ENCODE measurements around the gene ZC3H4. TPM values are rescaled to one million over a fixed set of nuclear protein-coding genes. Genes with fewer than 3 reads are reported as not detected.

The ZC3H4 gene
- total and polyA plus RNA-seq, 2 of the 8 experiments (the other 6 are each of a cell fraction or from before 2014, with no cell fraction given) = 6.6 to 92.0 TPM

- Histone ChIP-seq H3K18ac (ENCODE audit: extremely low read depth, low read length) (no peak overlapping the region), H2BK120ac (replicated peaks; ENCODE audit: low read depth, low read length) (no peak overlapping the region), H4K8ac (ENCODE audit: extremely low read depth, insufficient read depth, low read length) (no peak overlapping the region), H3K56ac (replicated peaks; ENCODE audit: insufficient read length, low read depth, low read length) (no peak overlapping the region), H3K14ac (ENCODE audit: insufficient read length) (no peak overlapping the region), H3K79me2 (ENCODE audit: control insufficient read depth in 1 of 2, insufficient read depth in 2 of 2, low read length in 2 of 2) (no peaks in the 10 kb centered on the region), H4K91ac (replicated peaks; ENCODE audit: insufficient read length, low read length) (no peak overlapping the region), H3K4me3 (ENCODE audit: extremely low read depth in 1 of 4, insufficient read depth in 2 of 4, low read depth in 3 of 4, low read length in 4 of 4) (no peak overlapping the region), H3K4me2 (ENCODE audit: insufficient read depth in 1 of 2, low read depth in 2 of 2, low read length in 2 of 2) (no peak overlapping the region), H3K27ac (ENCODE audit: low read depth, low read length) (no peak overlapping the region), H2BK5ac (ENCODE audit: low read depth, low read length) (no peak overlapping the region), H3K79me1 (ENCODE audit: low read depth, low read length) (no peaks in the 10 kb centered on the region), H4K20me1 (replicated peaks in 1 of 2; ENCODE audit: control insufficient read depth in 1 of 2, insufficient read depth in 2 of 2, low read length in 2 of 2) (peaks cover 2 to 3% of the 10 kb centered on the region in 2 experiments), H2AFZ (ENCODE audit: low read length) (no peak overlapping the region), H3K36me3 (ENCODE audit: control insufficient read depth in 2 of 4, insufficient read depth in 4 of 4, low read length in 3 of 4) (no peaks in the 10 kb centered on the region), H3K23me2 (ENCODE audit: low read depth, low read length) (peaks cover 4% of the 10 kb centered on the region; the same call in 1 of the 2 replicates), H3K23ac (ENCODE audit: insufficient read length) (no peak overlapping the region), H3K4ac (replicated peaks; ENCODE audit: insufficient read length, low read depth, low read length) (no peak overlapping the region), H2BK20ac (ENCODE audit: low read length) (no peak overlapping the region), H4K5ac (ENCODE audit: insufficient read length, low read depth, low read length) (no peak overlapping the region), H2BK15ac (ENCODE audit: low read length) (no peak overlapping the region), H2AK5ac (ENCODE audit: low read depth, low read length) (no peak overlapping the region), H3K9me3 (ENCODE audit: insufficient read depth in 2 of 2, low read depth in 1 of 2, low read length in 1 of 2) (no peaks in the 10 kb centered on the region), H2BK12ac (ENCODE audit: low read depth, low read length) (no peak overlapping the region), H3K4me1 (replicated peaks in 1 of 4; ENCODE audit: control insufficient read depth in 3 of 4, insufficient read depth in 4 of 4, low read length in 3 of 4) (peaks cover 0 to 3% (median 2%) of the 10 kb centered on the region in 4 experiments; a peak in 4 of 7 replicates), H3K27me3 (replicated peaks in 1 of 4; ENCODE audit: control insufficient read depth in 3 of 4, extremely low read depth in 1 of 4, insufficient read depth in 3 of 4, low read length in 3 of 4) (no peaks in the 10 kb centered on the region), H3K9ac (replicated peaks in 1 of 4; ENCODE audit: extremely low read depth in 1 of 4, low read depth in 3 of 4, low read length in 3 of 4) (no peak overlapping the region)
- FAIRE-seq (no peak), DNase-seq (ENCODE audit: low read depth in 1 of 2, low spot score in 2 of 2) (no peak)
- CTCF ChIA-PET (ENCODE audit: partially characterized antibody) = interaction anchor here (0.9 to 6.5 kb wide), 7 partner anchors 12 to 197 kb away, joined by 4 to 48 read pairs (median 5); partner anchors contain the start of gene SAE1
- 86% methylated on average over 1 of the region's 1 CpG; no CpG with 5 or more reads in 1 of the 2 experiments for WGBS, 2 experiments (ENCODE audit: extremely low coverage in 1 of 2, insufficient coverage in 1 of 2, insufficient read length in 1 of 2, insufficient replicate concordance in 2 of 2, low coverage in 1 of 2, low lambda C conversion rate in 2 of 2, missing lambda C conversion rate in 1 of 2)
- POLR2A ChIA-PET (ENCODE audit: partially characterized antibody) = interaction anchor here (0.6 to 2.9 kb wide), 8 partner anchors 8 to 248 kb away, joined by 3 to 17 read pairs (median 4); partner anchors contain the start of genes TMEM160 and ZC3H4
- TF ChIP-seq GTF2F1 (IDR thresholded peaks at IDR 0.05; ENCODE audit: borderline replicate concordance, low read depth, low read length) = no peak
- no peak for TF ChIP-seq BRCA1 (IDR thresholded peaks at IDR 0.05; ENCODE audit: low read depth, low read length)
- TF ChIP-seq CHD1 (IDR thresholded peaks at IDR 0.05; ENCODE audit: low read depth, low read length) = no peak
- TF ChIP-seq BCL11A (IDR thresholded peaks at IDR 0.05; ENCODE audit: low read depth in 2 of 2, low read length in 2 of 2) = no peak
- no peak for TF ChIP-seq SUZ12 (IDR thresholded peaks at IDR 0.05; ENCODE audit: low read length)
- TF ChIP-seq NRF1 (IDR thresholded peaks at IDR 0.05; ENCODE audit: low read depth, low read length) = no peak
- no peak for TF ChIP-seq JUN (IDR thresholded peaks at IDR 0.05; ENCODE audit: low read depth, low read length)
- no peak for TF ChIP-seq CTBP2 (IDR thresholded peaks at IDR 0.05; ENCODE audit: borderline replicate concordance, insufficient read depth, insufficient read length, low read length)
- TF ChIP-seq YY1 (IDR thresholded peaks at IDR 0.05; ENCODE audit: low read depth, low read length) = no peak
- TF ChIP-seq CBX8 (IDR thresholded peaks at IDR 0.05; ENCODE audit: borderline replicate concordance, low read depth, low read length) = no peak
- TF ChIP-seq, protein P1, sequence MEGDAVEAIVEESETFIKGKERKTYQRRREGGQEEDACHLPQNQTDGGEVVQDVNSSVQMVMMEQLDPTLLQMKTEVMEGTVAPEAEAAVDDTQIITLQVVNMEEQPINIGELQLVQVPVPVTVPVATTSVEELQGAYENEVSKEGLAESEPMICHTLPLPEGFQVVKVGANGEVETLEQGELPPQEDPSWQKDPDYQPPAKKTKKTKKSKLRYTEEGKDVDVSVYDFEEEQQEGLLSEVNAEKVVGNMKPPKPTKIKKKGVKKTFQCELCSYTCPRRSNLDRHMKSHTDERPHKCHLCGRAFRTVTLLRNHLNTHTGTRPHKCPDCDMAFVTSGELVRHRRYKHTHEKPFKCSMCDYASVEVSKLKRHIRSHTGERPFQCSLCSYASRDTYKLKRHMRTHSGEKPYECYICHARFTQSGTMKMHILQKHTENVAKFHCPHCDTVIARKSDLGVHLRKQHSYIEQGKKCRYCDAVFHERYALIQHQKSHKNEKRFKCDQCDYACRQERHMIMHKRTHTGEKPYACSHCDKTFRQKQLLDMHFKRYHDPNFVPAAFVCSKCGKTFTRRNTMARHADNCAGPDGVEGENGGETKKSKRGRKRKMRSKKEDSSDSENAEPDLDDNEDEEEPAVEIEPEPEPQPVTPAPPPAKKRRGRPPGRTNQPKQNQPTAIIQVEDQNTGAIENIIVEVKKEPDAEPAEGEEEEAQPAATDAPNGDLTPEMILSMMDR (IDR thresholded peaks at IDR 0.05; ENCODE audit: control extremely low read depth in 1 of 3, insufficient read depth in 1 of 3, low read depth in 1 of 3, low read length in 3 of 3) = no peak
- TF ChIP-seq PHF8 (conservative IDR thresholded peaks at IDR 0.05; ENCODE audit: low read depth, low read length) = no peak
Observed at GRCh38 chr19:47037766-47038165, 75.8 kb downstream of the ZC3H4 start.
